ENCODE data around the gene SPTBN1.

DNA sequence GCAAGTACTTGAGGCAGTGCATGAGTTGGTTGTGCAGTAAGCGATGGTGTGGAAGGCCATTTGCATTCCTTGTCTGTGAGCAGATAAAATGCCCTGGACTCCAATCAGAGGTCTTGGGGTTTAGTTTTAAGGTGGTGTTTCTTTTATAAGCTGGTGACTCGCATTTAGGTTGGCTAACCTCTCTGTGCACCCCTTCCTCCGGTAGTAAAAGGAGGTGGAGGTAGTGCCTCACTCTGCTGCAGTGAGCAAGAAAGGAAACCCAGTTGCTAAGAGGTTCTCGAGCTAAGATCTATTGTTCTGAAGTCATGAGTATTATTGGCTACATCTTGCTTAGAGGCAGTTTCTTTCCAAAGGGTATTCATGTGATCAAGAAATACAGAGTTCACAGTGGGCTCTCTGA is 193.1 kb downstream of the SPTBN1 start:
- TF ChIP-seq, protein P1, sequence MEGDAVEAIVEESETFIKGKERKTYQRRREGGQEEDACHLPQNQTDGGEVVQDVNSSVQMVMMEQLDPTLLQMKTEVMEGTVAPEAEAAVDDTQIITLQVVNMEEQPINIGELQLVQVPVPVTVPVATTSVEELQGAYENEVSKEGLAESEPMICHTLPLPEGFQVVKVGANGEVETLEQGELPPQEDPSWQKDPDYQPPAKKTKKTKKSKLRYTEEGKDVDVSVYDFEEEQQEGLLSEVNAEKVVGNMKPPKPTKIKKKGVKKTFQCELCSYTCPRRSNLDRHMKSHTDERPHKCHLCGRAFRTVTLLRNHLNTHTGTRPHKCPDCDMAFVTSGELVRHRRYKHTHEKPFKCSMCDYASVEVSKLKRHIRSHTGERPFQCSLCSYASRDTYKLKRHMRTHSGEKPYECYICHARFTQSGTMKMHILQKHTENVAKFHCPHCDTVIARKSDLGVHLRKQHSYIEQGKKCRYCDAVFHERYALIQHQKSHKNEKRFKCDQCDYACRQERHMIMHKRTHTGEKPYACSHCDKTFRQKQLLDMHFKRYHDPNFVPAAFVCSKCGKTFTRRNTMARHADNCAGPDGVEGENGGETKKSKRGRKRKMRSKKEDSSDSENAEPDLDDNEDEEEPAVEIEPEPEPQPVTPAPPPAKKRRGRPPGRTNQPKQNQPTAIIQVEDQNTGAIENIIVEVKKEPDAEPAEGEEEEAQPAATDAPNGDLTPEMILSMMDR (conservative IDR thresholded peaks at IDR 0.05; ENCODE audit: low read depth, low read length): no peak
- no peak for TF ChIP-seq EZH2phosphoT487 (IDR thresholded peaks at IDR 0.05; ENCODE audit: borderline replicate concordance, low read length)
- no peak for TF ChIP-seq EZH2 (IDR thresholded peaks at IDR 0.05; ENCODE audit: low read length, unreplicated experiment)

Data from PC-3 (cell line).